Stimulated activated CD4-positive, alpha-beta T cell treated with anti-CD3 and anti-CD28 coated beads, Interleukin-1b, Interleukin-23, amount 100 ng/mL, for 4 hours (primary cell): Measurements from ENCODE around the gene SULT6B1.

Experiments used
- DNase-seq, 2 donors: peaks; one replicate each; pipeline ENCODE4 v3.0.0-alpha.2; 2020; ENCODE audit warnings: low read depth in 2 of 2

Gene SULT6B1

DNA sequence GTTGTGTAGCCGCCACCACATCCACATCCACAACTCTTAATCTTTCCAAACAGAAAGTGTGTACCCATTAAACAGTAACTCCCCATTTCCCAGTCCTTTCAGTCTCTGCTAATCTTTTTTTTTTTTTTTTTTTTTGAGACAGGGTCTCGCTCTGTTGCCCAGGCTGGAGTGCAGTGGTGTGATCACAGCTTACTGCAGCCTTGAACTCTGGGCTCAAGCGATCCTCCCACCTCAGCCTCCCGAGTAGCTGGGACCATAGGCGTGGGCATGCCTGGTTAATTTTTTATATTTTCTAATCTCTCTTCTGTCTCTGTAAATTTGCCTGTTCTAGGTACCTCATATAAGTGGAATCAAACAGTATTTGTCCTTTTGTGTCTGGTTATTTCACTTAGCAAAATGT is 35.2 kb downstream of the SULT6B1 start:
- DNase-seq = no peak

DNA sequence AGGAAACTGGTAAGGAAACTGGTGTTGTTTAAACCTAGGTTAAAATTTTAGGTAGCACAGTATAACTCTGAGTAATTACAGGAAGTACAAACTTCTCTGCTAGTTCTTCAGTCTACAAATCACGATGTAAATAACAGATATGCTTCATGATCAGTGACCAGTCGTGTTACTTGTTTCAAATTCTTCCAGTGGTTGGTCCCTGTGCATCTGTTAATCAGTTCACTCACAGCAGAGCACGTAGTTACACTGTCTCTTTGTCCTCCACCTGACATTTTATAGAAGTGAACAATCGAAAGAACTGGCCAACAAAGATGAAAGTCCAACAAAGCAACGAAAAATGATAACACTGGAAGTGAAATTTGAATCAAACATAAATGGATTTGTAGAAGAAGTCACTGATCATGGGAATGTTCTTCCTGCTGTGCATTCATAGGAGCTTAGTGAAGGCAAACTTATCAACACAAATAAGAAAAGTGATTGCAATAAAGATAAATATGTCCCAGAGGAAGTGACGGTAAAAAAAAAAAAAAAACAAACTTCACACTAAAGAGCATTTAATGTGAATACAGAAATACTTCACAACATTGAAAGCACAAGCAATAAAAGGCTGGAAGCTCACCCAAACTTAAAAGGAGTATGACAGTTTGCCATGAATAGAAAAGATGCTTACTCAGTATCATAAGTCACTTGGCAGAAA is 38.7 kb downstream of the SULT6B1 start:
- DNase-seq = no peak

DNA sequence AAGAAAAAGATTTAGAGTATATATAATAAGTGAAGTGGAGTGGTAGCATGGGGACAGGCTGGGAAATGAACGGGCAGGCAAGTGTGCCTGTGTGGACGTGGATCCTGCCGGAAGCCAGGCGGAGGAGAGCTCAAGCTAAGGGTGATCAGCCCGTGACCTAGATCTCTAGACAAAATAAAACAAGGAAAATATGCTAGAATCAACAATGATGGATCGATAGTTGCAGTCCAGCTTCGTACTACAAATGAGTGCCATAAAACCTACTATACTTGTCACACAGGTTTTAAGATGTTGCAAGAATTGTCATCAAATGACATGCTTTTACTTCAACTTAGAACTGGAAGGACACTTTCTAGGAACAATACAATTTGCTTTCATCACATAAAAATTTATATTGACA is 40.1 kb downstream of the SULT6B1 start:
- no peak for DNase-seq

DNA sequence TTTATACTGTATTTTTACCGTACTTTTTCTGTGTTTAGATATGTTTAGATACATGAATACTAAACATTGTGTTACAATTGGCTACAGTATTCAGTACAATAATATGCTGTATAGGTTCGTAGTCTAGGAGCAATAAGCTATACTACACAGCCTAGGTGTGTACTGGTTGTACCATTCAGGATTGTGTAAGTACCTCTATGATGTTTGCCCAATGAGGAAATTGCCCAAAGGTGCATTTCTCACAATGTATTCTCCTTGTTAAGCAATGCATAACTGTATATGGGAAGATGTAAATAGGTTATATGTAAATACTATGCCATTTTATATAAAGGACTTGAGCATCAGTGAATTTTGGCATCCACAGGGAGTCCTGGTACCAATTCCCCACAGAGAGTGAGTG is 42.4 kb downstream of the SULT6B1 start:
- no peak for DNase-seq

DNA sequence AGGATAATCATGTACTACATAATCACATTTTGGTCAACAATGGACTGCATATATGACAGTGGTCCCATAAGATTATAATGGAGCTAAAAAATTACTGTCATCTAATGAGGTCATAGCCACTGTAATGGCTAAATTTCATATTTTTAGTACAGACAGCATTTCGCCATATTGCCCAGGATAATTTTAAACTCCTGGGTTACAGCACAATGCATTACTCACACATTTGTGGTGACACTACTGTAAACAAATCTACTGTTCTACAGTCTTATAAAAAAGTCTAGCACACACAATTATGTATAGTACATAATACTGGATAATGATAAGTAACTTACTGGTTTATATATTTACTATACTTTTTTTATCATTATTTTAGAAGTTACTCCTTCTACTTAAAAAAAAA is 44.5 kb downstream of the SULT6B1 start:
- no peak for DNase-seq

DNA sequence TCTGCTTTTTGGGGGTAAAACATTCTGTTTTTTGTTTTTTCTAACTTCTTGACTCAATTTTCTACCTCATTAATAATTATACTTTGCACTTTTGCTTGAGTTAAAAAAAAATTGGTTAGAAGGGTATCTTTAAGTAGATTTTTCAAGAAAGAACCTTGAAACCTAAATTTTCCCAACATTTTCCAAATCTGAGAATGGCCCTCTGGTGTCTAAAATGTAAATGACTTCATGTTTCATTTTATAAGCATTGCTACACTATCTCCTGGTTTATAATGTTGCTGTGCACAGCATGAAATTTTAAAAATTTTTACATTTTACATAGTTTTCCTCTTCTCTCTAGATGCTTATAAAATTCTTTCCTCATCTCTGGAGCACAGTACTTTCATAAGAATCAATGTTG is 45.9 kb downstream of the SULT6B1 start:
- DNase-seq = no peak

DNA sequence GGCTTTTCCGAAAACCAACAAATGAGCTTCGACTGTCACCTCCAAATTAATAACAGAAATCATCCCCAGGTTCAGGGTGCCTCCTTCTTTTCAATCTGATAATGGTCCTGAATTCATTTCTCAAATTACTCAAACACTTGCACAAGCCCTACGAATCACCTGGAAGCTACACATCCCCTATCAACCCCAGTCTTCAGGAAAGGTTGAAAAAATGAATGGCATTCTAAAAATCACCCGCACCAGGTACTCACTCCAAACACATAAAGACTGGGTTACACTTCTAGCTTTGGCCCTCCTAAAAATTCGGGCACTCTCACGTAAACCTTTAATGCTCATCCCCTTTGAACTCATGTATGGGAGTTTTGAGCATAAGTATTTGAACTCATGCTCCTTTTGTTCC is 55.6 kb downstream of the SULT6B1 start:
- DNase-seq = no peak

DNA sequence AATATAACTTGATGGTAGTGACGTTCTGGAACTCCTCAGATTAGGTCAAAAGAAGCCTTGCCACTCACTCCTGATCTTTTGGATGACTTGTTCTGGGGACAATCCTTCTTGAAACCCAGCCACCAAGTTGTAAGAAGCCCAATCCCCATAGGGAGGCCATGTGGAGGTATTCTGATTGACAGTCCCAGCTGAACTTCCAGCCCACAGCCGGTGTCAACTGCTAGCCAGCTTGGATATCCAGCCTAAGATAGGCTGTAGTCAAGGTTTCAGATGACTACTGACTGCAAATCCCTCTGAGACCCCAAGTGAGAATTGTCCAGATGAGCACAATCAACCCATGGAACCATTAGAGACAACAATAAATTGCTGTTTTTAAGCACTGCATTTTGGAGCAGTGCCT is 63.1 kb downstream of the SULT6B1 start:
- no peak for DNase-seq

DNA sequence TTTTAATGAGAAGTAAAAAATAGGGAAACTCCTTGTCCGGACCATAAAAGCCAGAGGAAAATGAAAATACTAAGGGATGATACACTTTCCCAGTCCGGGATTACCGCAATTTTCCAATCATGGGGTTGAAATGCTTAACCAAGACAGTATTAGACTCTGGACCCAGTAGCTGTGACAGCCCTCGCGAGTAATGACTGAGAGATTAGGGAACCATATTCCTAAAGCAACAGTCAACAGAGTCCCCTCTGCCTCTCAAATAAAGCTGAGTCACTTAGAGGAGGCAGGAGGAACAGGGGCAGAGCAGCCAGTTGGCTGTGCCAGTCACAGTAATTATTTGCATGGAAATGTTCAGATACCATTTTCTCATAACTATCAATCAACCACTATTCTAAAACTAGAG is 69.3 kb downstream of the SULT6B1 start:
- no peak for DNase-seq
